ENCODE data around the gene CD3G.

CD3G gene

GRCh38 chr11:118325283-118325682, 18.9 kb upstream of the CD3G start:
- no peak for DNase-seq

- DNase-seq = no peak
These were observed 15.4 kb upstream of the CD3G start for GRCh38 chr11:118328745-118329144.

- no peak for DNase-seq
These were observed 9.4 kb upstream of the CD3G start for GRCh38 chr11:118334745-118335144.

- DNase-seq = no peak
These were observed 5.5 kb upstream of the CD3G start for GRCh38 chr11:118338637-118339061.

GRCh38 chr11:118339281-118339961, 4.7 kb upstream of the CD3G start:
- no peak for DNase-seq

- no peak for DNase-seq
These were observed 3.7 kb upstream of the CD3G start for GRCh38 chr11:118340449-118340848.

- no peak for DNase-seq
These were observed 2.9 kb upstream of the CD3G start for GRCh38 chr11:118341261-118341660.

- no peak for DNase-seq
These were observed 2.2 kb upstream of the CD3G start for GRCh38 chr11:118341815-118342489.

GRCh38 chr11:118342503-118343161, 1.5 kb upstream of the CD3G start, which contains the start of gene CD3D:
CD3D (minus strand) TSS chr11:118342705; CDS start chr11:118342607, 98 bp downstream.
- DNase-seq = no peak

- no peak for DNase-seq
These were observed 896 bp upstream of the CD3G start for GRCh38 chr11:118343248-118343647.

- DNase-seq = no peak
These were observed 5.3 kb downstream of the CD3G start for GRCh38 chr11:118349475-118349874.

GRCh38 chr11:118353084-118353710, 9.1 kb downstream of the CD3G start:
- peak; percentile 24 for DNase-seq

GRCh38 chr11:118358071-118358470, 13.9 kb downstream of the CD3G start:
- DNase-seq = no peak

- DNase-seq = peak; percentile 94
These were observed 15.3 kb downstream of the CD3G start, which contains the start of gene UBE4A for GRCh38 chr11:118359295-118359958. UBE4A (plus strand) TSS chr11:118359600; CDS start chr11:118365081, 5,481 bp downstream.

GRCh38 chr11:118364956-118365615, 20.9 kb downstream of the CD3G start:
- DNase-seq = no peak

- no peak for DNase-seq
These were observed 22.1 kb downstream of the CD3G start for GRCh38 chr11:118366287-118366686.

- DNase-seq = no peak
These were observed 26.6 kb downstream of the CD3G start for GRCh38 chr11:118370774-118371173.

GRCh38 chr11:118373263-118373662, 29.1 kb downstream of the CD3G start:
- DNase-seq = no peak

- no peak for DNase-seq
These were observed 29.7 kb downstream of the CD3G start for GRCh38 chr11:118373871-118374270.

GRCh38 chr11:118374729-118375128, 30.6 kb downstream of the CD3G start:
- DNase-seq = no peak

GRCh38 chr11:118375978-118376377, 31.8 kb downstream of the CD3G start:
- no peak for DNase-seq

- DNase-seq = no peak
These were observed 35.4 kb downstream of the CD3G start for GRCh38 chr11:118379497-118379896.

Measured in fibroblast of skin of back (primary cell).